Epidermal melanocyte (primary cell): ENCODE results near the gene ZCCHC13.
"Not testable (repeated sequence)": the region's sequence is repeated elsewhere in the genome, so short reads cannot be mapped to it uniquely, and the experiment has no call there.

Experiments used
- DNase-seq: peaks from one replicate; pipeline ENCODE4 v3.0.0; 2011; ENCODE audit warnings: low spot score; ENCODE audit not compliant: insufficient read length

ZCCHC13 gene

DNA sequence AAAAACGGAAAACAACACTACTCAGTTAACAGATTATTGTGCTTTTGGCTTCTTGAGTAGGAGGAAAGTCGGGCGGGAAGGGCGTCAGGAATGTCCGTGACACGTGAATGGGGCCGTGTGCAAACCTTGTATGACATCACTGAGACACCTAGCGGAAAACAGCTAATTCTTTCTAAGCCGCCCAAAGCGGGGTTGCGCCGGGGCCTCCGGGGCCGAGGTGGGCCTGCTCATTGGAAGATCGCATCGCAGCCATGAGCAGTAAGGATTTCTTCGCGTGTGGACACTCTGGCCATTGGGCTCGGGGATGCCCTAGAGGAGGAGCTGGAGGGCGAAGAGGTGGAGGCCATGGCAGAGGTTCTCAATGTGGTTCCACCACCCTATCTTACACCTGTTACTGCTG, at the start of gene ZCCHC13:
ZCCHC13 (plus strand) TSS at position 165 of the 400 bp plus-strand sequence; CDS start at position 252, 87 bp downstream.
- no peak for DNase-seq

DNA sequence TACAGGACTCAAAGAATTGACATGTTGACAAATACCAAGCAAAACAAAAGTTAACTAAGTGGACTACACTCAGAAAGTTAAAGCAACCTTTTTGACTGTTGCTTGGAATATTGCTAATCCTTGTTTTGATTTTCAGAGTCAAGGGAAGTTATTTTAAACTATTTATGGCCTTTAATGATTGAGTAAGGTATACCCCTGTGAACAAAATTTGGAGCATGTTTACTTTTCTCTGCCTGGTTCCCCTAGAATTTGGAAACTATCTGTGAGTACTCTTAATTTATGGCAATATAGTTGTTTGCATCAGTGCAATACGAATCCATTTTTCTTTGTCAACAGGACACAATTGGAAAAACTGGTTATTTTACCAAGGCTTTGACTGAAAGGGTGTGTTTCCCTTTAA, 45.9 kb upstream of the ZCCHC13 start:
- DNase-seq, result not testable (repeated sequence)

DNA sequence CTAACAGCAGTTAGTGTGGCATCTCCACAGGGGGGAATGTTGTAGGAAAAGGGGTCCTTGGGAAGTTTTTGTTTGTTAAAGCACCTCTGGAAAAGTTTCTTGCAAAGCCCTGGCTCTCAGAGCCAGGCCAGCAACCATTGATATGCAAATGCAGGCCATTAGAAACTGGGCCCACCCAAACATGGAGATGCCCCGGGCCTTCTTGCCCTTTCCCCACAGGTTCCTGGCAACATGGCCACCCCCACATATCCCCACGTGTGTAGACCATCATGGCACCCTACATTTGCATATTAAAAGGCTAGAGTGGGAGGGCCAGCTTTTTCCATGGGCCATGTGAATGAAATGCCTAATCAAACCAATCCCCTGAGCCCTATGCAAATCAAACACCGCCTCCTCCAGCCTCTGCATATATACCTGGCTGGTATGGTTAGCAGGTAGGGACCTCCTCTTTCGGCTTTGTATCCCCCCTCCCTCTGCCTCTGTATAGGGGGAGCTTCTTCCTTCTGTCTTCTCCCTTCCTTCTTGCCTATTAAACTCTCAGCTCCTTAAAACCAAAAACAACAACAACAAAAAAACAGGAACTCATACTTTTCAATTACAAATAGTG, 44.0 kb upstream of the ZCCHC13 start:
- no peak for DNase-seq

DNA sequence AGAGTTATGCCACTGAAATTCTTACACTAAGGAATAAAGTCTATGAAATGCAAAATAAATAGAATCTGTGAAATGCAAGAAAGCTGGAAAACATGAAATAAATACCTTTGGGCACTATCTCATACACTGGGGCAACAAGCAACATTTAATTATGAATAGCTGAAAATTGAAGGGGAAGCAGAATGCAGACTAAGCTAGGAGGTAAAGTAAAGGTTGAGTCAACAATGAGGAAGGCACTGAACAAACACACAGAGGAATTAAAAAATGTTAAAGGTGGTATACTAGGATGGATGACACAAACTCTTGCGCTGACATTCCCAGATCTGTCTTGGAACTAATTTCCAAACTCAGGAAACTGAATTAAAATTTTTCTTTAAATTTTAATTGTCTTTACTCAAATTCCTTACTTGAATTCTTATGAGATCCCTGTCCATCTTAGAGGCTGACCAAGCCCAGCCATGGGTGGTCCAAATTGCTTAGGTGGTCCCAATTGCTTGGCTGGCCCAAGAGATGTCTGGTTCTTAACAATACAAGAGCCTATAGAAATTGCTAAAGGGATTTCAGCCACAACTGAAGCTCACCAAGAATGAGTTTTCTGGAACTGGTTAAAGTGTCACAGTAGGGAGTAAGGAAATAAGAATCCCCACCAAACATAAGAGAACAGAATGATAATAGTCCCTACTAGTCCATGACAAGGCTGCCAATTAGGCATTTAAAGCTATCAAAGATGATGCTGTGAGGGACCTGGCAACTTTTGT, 41.3 kb upstream of the ZCCHC13 start:
- DNase-seq, result no peak

DNA sequence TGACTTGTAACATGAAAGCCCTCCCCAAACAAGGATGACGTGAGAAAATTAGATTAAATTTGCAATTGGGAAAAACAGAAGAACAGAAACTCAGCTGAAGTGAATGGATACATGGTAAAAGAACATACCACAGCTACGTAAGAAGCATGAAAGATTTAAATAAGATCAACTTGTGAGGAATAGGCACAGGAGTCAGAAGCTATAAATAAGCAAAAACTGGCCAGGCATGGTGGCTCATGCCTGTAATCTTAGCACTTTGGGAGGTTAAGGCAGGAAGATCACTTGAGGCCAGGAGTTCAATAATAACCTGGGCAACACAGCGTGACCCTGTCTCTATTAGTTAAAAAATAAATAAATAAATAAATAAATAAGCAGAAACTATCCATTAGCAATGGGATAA, 33.6 kb upstream of the ZCCHC13 start:
- DNase-seq, result no peak

DNA sequence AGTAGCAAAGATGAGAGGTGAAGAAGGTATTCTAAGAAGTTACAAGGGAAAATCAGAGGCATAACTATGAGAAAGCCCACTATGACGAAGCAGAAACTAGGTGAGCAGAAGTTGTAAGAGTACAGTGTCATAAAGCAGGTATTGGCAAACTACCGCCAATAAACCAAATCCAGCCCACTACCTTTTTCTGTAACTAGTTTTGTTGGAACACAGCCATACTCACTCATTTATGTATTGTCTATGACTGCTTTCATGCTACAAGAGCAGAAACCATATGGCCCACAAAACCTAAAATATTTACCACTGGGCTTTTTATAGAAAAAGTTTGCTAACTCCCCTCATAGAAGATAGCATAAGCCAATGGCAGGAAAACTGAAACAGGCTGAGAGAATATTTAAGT, 31.8 kb upstream of the ZCCHC13 start:
- DNase-seq, result no peak

DNA sequence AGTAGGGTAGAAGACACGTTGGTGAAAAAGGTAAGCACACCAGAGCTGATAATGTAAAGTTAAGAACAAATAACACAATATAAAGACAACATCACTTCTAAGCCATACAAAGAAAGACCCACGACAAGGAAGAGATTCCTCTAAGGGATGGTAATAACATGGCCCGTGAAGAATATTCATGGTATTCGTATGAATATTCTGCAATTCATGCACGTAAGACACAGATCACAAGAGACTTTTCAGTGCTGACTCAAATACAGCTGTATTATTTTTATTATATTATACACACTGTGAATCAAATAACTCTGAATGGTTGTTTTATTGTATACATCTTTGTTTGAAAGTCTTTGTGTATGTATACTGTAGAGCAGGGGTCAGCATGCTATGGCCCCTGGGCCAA, 29.5 kb upstream of the ZCCHC13 start:
- no peak for DNase-seq

DNA sequence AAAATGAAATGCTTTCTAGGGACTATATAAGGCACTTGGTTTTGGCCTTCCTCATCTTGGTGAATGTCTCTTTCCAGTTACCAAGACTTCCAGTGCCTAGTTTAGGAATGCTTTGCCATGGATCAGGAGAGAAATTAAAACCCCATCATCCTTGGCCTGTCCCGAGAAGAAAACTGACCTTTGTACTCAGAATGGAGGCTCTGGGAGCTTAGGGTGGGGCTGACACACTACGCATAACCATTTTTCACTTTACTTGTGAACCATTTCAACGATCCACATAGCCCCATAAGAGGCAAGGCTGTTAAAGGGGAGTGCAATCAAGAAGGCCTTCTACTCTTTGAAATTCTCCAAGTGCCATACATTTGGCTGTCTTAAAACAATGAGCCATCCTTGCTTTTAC, 26.7 kb upstream of the ZCCHC13 start:
- DNase-seq, result no peak

DNA sequence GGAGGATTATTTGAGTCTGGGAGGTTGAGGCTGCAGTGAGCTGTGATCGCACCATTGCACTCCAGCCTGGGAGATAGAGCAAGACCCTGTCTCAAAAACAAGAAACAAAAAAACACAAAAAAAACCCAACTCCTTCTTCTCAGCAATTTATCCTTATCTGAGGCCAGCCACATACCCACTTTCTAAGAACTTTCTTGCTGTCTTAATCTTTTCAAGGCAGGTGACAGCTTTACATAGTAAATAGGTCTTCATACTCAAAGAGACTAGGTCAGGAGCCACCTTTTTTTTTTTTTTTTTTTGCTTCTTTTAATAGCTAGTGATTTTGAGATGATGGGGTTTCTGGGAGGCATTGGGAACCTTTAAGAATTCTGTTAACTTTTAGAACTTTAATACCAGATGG, 26.1 kb upstream of the ZCCHC13 start:
- no peak for DNase-seq

DNA sequence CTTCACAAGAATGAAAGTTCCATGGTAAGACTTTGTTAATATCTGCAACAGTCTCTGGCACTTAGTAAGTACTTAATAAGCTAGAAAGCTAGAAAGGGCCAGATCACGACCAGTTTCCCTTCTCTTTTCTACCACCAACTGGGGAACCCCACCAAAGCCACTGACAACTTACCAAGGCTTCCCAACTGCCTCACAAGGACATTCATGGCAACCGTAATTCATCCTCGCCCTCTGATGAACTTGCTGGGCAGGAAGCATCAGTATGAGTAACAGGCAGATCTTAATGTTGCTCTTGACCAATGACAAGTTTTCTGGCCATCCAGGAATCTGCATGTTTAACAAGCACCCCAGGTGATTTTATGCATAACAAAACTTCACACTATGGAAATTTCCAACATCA, 23.2 kb upstream of the ZCCHC13 start:
- no peak for DNase-seq

DNA sequence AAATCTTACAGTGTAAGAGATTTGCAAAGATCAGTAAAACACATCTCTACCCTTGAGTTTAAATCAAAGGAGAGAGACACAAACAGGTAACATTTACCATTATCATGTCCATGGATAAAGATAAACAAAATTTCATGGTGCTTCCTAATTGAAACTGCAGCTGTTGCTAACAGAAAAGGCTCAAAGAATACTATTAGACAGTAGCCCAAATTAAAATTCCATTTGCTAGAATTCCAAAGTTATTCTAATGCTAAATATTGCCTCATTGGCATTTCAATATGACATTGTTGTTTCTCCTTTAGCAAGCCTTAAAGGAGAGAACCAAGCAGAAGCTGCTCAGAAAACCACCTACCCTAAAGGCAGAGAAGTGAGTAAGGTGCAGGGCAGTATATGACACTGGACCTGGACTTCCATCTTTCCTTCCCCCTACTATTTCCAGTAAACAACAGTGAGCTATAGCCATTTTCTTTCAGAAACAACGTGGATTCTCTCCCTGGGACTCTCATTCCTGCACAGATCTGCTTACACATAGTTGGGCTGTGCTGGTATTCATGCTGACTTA, 19.5 kb upstream of the ZCCHC13 start:
- no peak for DNase-seq

DNA sequence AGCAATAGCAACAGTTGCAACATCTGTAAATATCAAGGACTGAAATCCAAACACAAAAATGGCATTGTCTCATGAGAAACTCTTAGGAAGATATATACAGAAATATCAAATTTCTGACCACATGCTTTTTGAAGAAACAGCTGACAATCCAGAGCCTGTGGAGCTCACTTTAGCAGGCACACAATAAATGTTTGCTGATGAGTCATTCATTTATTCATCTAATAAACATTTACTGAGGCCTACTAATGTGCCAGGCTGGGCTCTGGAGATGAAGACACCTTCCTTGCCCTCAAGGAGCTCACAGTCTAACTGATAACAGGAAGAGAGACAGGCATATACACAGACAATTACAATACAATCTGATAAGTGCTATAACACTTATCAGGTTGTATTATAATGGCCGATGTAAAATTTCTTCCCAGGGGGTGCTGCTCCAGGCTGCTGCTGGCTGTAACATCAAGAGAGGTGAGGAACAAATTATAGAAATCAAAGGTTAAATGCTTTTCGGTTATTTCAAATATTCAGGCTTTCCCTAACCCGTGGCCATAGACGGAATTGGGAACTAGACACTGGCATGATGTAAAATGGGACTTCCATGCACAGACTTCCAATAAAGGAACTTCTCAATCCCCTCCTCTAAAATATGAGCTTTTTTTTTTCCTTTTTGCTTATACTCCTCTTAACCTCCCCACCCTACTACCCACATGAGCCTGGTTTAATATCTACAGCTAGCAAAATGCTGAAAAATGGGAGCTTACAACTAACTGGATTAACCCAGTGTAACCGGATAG, 16.8 kb upstream of the ZCCHC13 start:
- DNase-seq, result no peak

DNA sequence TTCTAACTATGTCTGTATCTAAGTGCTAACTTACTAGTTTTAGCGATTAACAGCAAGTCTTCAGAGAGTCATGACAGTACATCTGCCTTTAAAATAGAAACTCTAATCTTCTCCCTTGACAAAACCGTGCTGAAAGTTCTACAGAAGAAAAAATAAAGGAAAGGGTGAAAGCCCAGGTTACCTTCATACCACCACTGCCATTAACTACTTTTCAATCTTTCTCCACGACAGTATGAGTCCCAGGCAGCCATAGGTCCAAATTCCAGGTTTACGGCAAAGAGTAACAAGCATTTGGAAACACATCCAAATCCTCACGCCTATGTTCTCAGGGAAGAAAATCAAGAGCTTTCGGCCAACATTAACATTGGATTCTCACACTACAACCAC, 12.4 kb upstream of the ZCCHC13 start:
- DNase-seq, result no peak

DNA sequence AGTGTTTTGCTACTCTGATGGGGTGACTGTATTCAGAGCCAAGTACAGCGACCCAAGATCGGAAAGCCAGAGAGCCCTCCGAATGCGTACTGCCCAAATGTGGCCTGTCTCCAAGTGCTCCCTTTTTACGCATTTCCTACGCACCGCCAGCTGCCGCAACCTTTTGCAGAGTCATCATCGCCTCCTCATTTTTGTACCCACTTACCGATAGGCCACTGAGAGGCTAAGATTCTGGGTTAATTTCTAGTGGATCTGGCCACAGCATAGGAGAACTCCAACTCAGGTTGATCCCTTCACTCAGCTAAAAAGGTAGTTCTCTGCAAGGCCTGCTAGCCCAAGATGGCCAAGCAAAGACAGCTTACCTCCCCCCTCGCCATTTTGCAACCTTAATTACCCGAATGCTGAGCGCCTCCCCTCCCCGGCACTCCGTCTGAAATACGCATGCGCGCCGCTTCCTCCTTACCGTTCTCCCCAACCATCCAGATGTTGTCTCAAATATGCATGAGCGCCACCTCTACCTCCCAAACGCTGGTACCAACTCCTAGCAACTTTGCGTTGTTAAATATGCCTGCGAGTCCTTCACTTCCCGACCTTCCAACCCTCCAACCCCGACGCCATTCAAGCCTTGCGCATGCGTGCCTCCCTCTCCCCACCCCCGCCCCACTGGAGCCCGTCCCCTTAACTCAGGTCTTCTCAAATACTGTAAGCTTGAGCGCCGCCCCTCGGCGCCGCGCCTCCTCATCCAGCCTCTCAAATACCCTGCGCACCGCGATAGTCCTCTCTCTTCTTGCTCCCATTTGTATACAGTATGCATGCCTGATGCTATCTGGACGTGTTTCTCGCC, 11.8 kb upstream of the ZCCHC13 start:
- peak; percentile 39 for DNase-seq

DNA sequence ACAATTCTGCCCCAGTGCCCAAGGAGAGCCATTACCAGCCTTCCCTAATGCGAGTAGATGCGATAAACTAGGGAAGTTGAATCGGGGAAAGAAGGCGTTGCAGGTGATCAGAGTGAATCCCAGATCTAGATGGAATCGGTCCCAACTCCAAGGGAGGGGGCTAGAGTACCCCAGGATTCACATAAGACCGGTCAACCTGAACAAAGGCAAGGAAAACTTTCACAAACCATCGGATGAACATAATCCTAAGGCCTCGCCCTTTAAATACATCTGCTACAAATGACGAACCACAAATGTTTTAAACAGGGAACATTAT, 11.2 kb upstream of the ZCCHC13 start:
- no peak for DNase-seq

DNA sequence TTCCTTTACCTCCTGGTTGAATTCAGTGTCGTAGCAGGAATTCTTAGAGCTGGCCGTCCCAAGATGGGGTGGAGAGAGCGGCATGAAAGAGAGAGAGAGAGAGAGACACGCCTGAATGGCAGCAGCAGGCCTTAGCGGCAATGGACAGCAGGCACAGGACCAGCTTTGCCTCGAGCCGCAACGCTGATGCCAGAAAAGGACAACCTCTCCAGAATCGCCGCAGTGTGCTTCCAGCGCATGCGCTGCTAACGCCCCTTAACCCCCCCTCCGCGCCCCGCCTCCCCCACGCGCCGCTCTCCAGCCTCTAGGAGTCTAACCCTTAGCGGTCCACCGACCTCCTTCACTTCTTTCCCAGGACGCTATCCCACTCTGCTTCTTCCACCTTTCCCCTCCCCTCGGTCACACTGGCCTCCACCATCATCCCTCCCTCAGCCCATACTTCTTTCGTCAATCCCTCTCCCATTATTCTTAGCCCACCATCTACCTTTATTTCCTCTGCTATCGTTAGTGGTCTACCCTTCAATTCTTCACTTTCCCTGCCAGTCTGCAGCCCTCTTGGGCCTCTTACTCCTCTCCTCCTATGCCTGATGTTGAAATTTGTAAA, 10.5 kb upstream of the ZCCHC13 start:
- peak; percentile 19 for DNase-seq

DNA sequence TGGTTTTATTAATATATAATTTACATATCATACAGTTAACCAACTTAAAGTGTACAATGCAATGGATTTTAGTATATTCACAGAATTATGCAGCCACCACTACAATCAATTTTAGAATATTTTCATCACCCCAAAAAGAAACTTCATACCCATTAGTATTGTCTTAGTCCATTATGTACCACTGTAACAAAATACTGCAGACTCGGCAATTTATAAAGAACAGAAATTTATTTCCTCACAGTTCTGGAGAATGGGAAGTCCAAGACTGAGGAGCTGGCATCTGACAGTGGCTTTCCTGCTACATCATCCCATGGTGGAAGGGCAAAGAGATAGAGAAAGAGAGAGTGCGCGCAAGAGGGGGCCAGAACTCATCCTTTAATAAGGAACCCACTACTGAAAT, 8.9 kb upstream of the ZCCHC13 start:
- no peak for DNase-seq

DNA sequence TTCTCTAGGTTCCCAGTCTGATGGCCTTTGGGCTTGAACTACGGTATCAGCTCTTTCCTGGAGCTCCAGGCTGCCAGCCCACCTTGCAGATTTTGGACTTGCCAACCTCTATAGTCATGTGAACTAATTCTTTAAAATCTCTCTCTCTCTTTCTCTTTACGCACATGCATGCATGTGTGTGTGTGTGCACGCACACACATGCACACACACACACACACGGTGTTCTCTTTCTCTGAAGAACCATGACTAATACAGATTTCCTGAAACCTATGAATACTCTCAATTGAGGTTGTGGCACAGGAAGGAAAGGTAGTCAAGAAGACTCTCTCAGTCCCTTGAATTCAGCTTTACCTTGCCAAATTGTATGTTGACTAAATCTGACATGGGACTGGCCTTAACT, 6.2 kb upstream of the ZCCHC13 start:
- no peak for DNase-seq

DNA sequence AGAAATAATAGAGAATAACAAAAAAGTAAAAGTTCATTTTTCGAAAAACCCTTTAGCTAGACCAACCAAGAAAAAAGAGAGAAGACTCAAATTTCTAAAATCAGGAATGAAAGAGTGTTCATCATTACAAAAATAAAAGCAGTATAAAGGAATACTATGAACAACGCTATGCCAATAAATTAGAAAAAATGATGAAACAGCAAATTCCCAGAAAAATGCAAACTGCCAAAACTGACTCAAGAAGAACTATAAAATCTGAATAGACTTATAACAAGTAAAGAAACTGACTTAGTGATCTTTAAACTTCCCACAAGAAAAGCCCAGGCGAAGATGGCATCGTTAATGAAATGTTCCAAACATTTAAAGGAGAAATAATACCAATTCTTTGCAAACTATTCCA, 3.1 kb upstream of the ZCCHC13 start:
- DNase-seq, result no peak

DNA sequence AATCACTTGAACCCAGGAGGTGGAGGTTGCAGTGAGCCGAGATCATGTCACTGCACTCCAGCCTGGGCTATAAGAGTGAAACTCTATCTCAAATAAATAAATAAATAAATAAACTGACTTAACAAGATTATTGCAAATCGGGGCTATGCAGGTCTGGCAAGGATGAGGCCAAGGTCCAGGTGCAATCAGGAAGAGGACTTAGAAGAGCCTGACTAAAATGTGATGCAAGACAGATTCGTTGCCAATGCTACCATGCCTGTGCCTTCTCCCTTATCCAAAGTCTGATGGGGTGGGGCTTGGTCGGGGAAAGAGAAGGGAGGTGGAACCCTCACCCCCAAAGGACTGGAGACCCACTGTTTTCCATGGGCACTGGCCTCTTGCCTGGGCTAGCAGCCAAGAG, 14.7 kb downstream of the ZCCHC13 start:
- DNase-seq, result no peak

DNA sequence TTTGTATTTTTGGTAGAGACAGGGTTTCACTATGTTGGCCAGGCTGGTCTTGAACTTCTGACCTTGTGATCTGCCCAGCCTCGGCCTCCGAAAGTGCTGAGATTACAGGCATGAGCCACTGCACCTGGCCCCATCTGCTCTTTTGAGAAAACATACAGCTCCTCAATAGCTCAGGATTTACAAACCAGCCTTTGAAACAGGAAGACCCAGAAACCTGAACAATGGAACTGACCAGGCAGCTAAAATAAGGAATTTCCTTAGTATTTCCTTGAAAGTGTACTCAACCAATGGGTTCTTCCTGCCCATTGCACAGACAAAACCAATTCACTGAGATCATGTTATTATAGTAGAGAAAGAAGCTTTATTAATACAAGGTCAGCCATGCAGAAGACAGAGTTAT, 15.3 kb downstream of the ZCCHC13 start:
- DNase-seq, result not testable (repeated sequence)
